Mesodermal cell (in vitro differentiated cells): Measurements from ENCODE around the gene PCED1A.
A peak's percentile ranks its signal among the peaks of the same experiment; 100 is the strongest.

Source experiments
- H3K27ac ChIP-seq: 2 replicates; pipeline ENCODE4 v1.7.0; 2013; ENCODE audit warnings: mild to moderate bottlenecking, low read depth, low read length, moderate library complexity; ENCODE audit not compliant: severe bottlenecking
- H3K36me3 ChIP-seq: 2 replicates; pipeline ENCODE4 v1.7.1; 2013; ENCODE audit warnings: mild to moderate bottlenecking, low read length, moderate library complexity; ENCODE audit not compliant: control insufficient read depth, insufficient read depth
- H3K4me1 ChIP-seq: one replicate; pipeline ENCODE4 v1.7.1; 2013; ENCODE audit warnings: mild to moderate bottlenecking, low read length; ENCODE audit not compliant: insufficient read depth, control insufficient read depth, poor library complexity, severe bottlenecking
- H3K4me3 ChIP-seq: 2 replicates; pipeline ENCODE4 v1.7.0; 2013; ENCODE audit warnings: low read length, control low read depth, mild to moderate bottlenecking; ENCODE audit not compliant: insufficient read depth, poor library complexity, severe bottlenecking; ENCODE audit errors: extremely low read depth
- H3K9me3 ChIP-seq: 2 replicates; pipeline ENCODE4 v1.7.1; 2013; ENCODE audit warnings: mild to moderate bottlenecking, low read length, moderate library complexity; ENCODE audit not compliant: control insufficient read depth
- WGBS, 2 experiments: methylation state at CpG; one replicate each; pipeline ENCODE4 v1.1.5; 2013; ENCODE audit warnings: missing lambda C conversion rate in 2 of 2; ENCODE audit not compliant: insufficient coverage in 2 of 2; 5-methylcytosine and 5-hydroxymethylcytosine counted together

Gene PCED1A

DNA sequence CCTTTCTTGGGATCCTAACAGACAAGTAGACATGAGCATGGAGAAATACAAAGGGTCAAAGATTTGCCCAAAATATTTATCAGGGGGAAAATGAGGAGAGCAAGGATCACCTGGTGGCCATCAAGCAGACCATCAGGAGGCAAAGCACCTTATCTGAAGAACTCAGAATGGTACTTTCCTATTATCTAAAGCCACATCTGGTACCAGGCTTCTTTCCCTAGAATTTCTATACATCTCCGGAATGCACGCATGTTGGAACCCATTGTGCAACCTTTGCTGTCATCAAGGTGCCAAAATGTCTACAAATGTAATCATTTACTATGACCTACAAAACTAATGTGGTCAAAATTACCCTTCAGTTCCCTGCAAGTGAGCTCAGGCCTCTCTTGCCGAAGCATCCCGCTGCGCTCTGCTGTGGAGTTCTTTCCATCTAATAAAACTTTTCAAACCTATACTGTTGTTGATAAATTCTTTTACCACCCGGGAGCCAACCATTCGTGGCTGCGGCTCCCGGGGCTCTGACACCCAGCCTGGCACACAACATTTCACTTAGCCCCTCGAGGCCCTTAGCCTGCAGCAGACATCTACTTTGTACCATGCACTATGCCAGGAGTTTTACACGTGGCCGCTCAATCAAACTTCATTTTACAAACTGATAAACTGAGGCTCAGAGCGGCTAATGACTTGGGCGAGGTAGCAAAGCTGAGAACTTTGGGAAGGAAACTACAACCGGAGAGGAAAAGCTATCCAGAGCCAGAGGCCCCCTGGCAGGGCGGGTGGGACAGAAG, 36.2 kb downstream of the PCED1A start:
- Histone ChIP-seq H3K27ac (no peak overlapping the region), H3K4me3 (no peak overlapping the region), H3K4me1 (peaks cover 7% of the 10 kb centered on the region), H3K9me3 (no peaks in the 10 kb centered on the region), H3K36me3 (no peaks in the 10 kb centered on the region)
- 66 to 68% methylated on average over 15 of the region's 16 CpGs for WGBS, 2 experiments

DNA sequence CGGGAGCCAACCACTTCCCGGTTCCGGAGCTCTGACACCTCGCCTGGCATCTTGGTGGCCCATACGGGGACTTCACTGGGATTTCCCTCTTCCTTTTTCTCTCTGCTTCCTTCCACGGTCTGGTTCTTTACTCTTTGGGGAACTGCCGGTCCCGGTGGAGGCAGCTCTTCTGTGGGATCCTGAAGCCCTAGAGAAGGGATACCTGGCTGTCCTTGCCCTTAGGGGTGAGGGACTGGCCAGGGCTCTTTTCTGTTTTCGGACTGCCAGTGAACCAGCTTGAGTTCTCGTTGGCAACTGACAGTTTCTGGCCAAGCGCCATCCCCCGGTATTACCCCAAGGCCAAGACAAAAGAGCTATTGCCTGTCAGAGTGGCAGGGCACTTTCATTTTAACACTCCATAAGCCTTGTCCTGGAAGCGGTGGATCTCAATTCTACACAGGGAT, 39.1 kb downstream of the PCED1A start:
- H3K36me3 ChIP-seq: peaks cover 25% of the 10 kb centered on the region
- H3K9me3 ChIP-seq: no peaks in the 10 kb centered on the region
- H3K4me3 ChIP-seq: peak overlapping the region; percentile 71
- WGBS, 2 experiments: 18 to 22% methylated on average over 12 to 13 of the region's 13 CpGs
- H3K27ac ChIP-seq: no peak overlapping the region
- peaks cover 7% of the 10 kb centered on the region for H3K4me1 ChIP-seq

DNA sequence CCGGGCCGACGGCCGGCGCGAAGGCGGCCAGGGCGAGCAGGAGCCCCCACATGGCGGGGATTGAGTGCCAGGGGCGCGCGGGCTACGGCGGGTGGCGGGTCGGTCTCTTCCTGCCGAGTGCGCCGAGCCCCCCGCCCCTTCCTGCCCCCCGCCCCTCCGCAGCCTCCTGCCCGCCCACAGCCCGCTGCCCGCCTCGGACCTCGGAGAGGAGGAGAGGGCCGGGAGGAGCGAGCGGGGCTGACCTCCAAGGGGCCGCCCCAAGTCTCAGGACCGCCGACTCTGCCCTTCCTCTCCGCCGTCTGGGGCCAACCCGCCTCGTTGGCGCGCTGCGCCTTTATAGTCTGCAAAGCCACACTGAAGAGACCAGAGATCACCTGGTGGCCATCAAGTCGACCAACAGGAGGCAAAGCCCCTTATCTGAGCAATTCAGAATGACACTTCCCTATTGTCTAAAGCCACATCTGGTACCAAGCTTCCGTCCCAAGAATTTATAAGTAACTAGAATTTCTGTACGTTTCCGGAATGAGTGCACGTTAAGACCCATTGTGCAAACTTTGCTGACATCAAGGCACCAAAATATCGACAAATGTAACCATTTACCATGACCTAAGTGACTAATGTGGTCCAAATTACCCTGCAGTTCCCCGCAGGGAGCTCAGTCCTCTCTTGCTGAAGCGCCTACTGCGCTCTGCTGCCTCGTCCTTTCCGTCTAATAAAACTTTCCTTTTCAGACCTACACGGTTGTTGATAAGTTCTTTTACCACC, 39.8 kb downstream of the PCED1A start, which contains the start of gene CPXM1:
CPXM1 (minus strand) TSS at position 107 of the 765 bp plus-strand sequence; CDS start at position 52, 55 bp downstream.
- Histone ChIP-seq H3K36me3 (peaks cover 31% of the 10 kb centered on the region), H3K4me1 (peaks cover 7% of the 10 kb centered on the region), H3K4me3 (peak within 1 kb of the TSS; percentile 71), H3K9me3 (no peaks in the 10 kb centered on the region), H3K27ac (peak within 1 kb of the TSS; percentile 51)
- 1 to 2% methylated on average over 33 to 36 of the region's 52 CpGs for WGBS, 2 experiments

DNA sequence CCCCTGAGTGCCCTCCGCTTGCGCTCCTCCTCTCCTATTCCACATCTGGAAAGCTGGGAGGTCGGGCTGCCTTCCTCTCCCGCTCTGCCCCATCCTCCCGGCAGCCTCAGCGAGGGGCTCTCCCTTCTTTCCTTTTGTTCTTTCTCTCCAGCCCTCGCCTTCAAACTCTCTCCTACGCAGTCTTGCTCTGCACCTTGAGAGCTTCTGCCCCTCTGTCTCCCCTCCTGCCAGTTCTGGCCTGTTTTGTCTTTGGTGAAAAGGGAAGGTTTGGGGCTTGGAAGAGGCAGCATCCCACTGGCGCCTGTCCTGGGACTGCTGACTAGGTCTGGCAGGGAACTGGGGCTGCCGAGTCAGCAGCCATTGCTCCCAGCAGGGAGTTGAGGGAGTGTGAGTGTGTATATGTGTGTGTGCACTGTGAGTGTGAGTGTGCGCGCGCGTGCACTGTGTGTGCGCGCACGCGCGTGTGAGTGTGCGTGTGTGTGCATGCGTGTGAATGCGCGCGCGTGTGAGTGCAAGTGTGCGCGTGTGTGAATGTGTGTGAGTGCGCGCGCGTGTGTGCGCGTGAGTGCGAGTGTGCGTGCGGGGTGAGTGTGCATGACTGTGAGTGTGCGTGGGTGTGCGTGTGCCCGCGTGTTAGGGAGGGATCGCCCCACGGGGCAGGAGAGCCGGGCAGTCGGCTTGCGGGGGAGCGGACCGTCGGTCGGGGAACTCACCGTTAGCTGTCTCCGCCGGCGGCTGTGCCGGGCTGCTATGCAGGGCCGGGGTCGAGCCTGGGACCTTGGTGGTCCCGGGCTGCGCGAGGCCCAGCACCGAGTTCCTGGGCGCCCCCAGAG, 40.6 kb downstream of the PCED1A start:
- peak overlapping the region; percentile 71 for H3K4me3 ChIP-seq
- WGBS, 2 experiments: 2 to 3% methylated on average over 51 to 60 of the region's 61 CpGs
- H3K9me3 ChIP-seq: no peaks in the 10 kb centered on the region
- H3K36me3 ChIP-seq: peaks cover 39% of the 10 kb centered on the region
- peaks cover 7% of the 10 kb centered on the region for H3K4me1 ChIP-seq
- peak overlapping the region; percentile 51 for H3K27ac ChIP-seq

DNA sequence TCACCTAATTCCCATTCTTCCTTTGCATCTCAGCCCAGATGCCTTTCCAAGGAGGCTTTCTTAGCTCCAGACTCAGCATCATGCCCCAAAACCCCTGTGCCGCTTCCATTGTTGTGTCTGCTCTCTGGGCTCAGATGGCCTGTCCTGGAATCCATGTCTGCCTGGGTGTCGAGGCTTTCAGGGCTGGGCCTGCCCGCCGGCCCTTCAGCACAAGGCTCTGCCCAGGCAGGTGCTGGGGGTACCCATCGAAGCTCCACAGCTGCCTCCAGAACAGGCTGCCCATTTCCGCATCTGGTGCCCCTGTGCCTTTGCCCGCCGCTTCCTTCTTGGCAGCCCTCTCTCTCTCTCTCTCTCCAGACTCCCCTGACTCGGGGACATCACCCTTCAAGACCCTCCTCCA, 41.2 kb downstream of the PCED1A start:
- Histone ChIP-seq H3K4me3 (peak overlapping the region; percentile 71), H3K9me3 (no peaks in the 10 kb centered on the region), H3K4me1 (peaks cover 7% of the 10 kb centered on the region), H3K27ac (peak overlapping the region; percentile 51), H3K36me3 (peaks cover 43% of the 10 kb centered on the region)
- WGBS, 2 experiments: 42 to 43% methylated on average over 9 of the region's 9 CpGs

DNA sequence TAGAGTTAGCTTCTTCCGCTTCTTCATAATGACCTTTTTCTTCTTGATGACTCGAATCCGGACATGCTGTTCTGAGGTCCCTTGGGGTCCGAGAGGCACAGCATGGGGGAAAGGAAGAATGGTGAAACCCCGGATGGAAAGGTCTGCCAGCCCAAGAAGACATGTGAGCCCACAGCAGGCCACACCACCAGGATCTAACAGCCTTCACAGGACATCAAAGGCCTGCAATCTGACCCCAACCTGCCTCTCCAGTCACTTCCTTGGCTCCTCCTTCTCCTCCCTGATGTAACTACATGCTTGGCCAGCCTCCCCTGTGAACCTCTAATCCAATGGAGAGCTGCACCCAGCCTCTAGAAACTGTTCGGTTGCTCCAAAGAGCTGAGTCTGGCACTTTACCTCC, 41.6 kb downstream of the PCED1A start:
- peaks cover 7% of the 10 kb centered on the region for H3K4me1 ChIP-seq
- H3K27ac ChIP-seq: no peak overlapping the region
- H3K36me3 ChIP-seq: peaks cover 43% of the 10 kb centered on the region
- no peak overlapping the region for H3K4me3 ChIP-seq
- no peaks in the 10 kb centered on the region for H3K9me3 ChIP-seq
- WGBS, 2 experiments: 57 to 83% methylated on average over 5 of the region's 6 CpGs

DNA sequence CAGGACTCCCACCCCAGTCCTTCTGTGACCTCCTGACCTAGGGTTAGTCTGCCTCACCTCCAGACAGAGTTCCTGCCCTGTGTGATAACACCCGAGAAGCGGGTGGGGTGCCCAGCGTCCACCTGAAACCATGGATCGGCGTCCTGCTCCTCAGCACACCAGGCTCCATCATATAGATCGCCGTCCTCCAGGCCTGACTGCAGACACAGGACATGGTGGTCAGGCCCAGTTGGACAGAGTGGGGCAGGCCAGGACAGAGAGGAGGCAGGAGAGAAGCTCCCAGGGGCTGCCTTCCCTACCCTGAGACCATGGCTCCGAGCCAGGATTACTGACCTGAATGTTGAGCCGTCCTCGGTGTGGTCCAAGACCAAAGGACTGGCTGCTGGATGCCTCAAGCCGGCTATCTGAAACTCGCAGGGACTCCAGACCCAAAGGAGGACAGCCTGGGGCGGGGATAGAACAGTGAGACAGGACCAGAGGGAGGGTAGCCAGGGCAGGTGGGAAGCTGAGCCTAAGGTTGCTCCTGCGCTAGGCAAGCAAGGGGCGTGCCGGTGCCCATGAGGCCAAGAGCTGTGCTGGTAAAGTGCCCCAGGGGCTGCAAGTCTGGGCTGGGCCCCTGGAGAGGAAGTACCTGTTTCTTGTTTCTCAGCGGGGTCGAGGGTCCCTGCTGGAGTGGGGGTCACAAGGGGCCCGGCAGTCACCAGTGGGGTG, 42.2 kb downstream of the PCED1A start:
- H3K27ac ChIP-seq: no peak overlapping the region
- peaks cover 7% of the 10 kb centered on the region for H3K4me1 ChIP-seq
- no peaks in the 10 kb centered on the region for H3K9me3 ChIP-seq
- 90 to 92% methylated on average over 18 to 19 of the region's 19 CpGs for WGBS, 2 experiments
- no peak overlapping the region for H3K4me3 ChIP-seq
- H3K36me3 ChIP-seq: peaks cover 43% of the 10 kb centered on the region

DNA sequence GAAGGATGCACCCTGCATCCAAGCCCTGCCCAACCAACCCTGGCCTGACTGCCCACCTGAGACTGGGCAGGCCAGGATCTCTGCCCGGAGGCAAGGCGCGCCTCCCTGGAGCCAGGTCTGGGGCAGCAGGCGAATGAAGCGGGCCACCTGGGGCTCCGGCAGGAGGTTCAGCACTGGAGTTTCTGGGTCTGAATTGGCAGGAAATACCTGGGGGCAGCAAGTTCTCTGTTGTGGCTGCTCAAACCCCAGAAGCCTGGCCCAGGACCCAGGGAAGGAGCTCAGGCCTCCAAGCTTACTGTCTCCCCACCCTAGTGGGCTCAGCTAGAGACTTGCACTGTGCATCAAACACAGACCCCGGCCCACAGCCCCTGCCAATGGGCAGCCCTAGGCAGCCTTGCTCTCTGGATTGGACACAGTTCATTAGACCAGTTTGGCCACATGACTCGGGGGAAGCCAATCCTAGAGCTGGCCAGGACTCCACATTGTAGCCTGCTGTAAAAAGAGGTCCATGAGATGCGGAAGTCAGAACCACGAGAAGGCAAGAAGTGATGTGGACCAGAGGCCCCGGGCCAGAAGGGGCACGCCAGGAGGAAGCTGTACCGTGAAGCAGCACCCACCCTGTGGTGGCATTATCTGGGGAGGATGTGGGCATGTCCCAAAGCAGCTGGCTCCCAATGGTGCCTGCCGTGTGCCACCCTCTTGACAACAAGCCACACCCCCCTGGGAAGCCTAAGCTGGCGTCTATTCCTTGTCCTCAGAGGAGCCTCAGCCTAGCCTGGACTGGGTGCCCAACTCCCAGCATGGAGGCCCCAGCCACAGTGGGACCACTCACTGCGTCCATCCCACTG, 43.1 kb downstream of the PCED1A start:
- Histone ChIP-seq H3K4me1 (peaks cover 7% of the 10 kb centered on the region), H3K27ac (no peak overlapping the region), H3K4me3 (no peak overlapping the region), H3K9me3 (no peaks in the 10 kb centered on the region), H3K36me3 (peaks cover 43% of the 10 kb centered on the region)
- WGBS, 2 experiments: 90 to 96% methylated on average over 10 to 15 of the region's 16 CpGs

DNA sequence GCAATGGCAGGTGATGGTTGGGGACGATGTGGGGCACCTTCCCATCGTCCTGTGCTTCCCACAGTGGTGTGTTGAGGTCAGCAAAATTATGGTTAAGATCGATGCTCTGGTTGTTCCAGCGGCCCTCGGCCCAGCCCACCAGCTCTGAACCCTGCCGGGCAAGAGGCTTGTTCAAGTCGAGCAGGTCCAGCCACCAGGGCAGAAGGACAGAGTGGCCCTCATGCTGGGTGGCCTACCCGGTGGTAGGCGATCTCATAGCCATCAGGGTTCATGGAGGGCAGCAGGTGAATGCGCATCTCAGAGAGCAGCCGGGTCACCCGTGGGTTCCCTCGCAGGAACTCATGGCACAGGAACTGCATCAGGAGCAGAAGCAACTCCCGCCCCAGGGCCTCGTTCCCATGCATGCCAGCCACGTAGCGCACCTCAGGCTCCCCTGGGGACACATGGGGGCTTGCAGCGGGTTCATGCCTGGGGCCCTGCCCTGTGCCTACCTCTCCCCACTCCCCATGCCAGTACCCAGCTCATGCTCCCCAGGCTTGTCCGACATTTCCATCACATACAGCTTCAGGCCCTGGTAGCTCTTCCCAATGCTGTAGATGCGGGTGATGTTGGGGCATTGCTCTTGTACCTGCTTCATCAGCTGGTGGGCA, 44.3 kb downstream of the PCED1A start:
- WGBS, 2 experiments: 98% methylated on average over 18 to 20 of the region's 20 CpGs

More for the DNA sequence above, 44.3 kb downstream of the PCED1A start:
- peaks cover 2% of the 10 kb centered on the region for H3K4me1 ChIP-seq
- H3K36me3 ChIP-seq: peaks cover 43% of the 10 kb centered on the region
- H3K9me3 ChIP-seq: no peaks in the 10 kb centered on the region
- no peak overlapping the region for H3K4me3 ChIP-seq
- H3K27ac ChIP-seq: no peak overlapping the region
